Fibroblast of upper back skin (primary cell): ENCODE results near the gene NT5E.

Experiments used
- DNase-seq: peaks from one replicate; pipeline ENCODE4 v3.0.0-alpha.2; 2013

Gene NT5E

GRCh38 chr6:85422996-85423395 is 26.9 kb upstream of the NT5E start:
- no peak for DNase-seq

DNA sequence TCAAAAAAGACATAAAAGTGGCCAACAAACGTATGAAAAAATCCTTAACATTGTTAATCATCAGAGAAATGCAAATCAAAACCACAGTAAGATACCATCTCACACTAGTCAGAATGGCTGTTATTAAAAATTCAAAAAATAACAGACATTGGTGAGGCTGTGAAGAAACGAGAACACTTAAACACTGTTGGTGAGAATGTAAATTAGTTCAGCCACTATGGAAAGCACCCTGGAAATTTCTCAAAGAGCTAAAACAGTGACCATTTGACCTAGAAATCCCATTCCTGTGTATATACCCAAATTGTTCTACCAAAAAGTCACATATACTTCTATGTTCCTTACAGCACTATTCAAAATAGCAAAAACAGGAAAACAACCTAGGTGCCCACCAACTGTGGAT is 24.9 kb upstream of the NT5E start:
- DNase-seq = no peak

DNA sequence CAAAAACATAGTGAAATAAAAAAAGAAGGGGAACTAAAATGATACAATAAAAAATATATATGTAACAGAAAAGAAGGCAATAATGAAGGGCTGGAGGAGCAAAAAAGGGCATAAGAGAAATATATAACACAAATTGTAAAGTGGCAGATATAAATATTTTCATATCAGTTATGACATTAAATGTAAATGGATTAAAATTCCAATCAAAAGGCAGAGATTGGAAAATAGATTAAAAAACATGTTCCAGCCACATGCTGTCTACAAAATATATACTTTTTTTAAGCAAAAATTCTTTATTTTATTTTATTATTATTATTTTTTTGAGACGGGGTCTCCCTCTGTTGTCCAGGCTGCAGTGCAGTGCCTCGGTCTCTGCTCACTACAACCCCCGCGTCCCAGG is 23.9 kb upstream of the NT5E start:
- DNase-seq = no peak

DNA sequence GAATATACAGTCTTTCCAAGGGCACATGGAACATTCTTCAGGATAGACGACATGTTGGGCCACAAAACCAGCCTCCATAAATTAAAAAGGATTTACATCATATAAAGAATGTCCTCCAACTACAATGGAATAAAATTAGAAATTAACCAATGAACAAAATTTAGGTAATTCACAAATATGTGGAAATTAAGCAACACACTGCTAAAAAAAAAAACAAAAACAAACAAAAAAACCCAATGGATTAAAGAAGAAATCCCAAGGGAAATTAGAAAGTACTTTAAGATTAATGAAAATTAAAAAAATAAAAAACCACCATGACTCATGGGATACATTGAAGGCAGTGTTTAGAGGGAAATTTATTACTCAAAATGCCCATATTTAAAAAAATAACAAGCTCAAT is 21.4 kb upstream of the NT5E start:
- DNase-seq = no peak

- peak; percentile 67 for DNase-seq
Observed at GRCh38 chr6:85429346-85429745, 20.5 kb upstream of the NT5E start.

DNA sequence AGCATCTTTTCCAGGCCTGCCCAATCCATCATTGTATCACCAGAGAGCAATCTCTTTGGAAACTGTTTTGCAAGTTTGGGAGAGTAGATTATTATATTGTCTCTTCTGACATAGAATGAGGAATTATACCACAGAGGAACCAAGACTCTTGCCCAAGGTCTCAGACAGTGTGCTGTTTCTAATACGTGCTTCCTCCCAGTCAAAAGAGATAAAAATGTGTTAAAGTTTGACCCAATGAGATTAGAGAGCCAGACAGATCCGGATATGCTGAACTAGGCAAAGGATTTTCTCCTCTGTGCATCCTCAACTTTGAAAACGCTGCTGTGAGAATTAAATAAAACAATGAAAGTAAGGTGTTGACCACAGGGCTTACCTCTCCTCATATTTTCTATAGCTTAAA is 18.6 kb upstream of the NT5E start:
- no peak for DNase-seq

DNA sequence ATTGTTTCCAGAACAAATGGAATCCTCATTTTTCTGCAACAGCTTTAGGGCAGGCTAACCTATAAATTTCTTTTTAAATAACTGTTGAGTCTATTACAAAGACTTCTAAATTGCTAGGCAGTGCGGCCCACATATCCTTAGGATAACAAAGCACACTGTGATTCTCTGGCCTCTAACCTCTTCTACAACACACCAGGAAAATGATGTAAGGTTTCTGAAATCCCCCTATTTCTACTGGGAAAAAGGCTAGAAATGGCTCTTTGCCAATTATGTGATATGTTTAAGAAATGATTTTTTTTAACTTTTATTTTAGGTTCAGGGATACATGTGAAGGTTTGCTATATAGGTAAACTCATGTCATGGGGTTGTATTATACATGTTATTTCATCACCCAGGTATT is 17.3 kb upstream of the NT5E start:
- DNase-seq = peak; percentile 68

DNA sequence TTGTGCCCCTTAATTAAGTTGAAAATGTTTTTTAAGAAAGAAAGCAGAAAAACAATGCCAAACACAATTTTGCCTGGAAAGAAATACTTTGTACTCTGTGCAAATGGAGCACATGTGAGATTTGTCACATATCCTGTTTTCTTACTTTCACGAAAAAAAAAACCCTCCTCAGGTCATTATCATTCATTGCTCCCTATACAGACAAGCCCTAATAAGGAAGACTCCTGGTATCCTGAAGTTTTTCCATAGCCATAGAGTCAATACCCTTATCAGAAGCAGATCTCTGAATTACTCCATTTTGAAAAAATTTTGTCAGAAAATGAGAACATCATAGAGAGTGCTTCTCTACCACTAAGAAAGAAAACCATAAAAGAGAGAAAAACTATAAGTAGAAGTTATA is 14.0 kb upstream of the NT5E start:
- DNase-seq = peak; percentile 48

- DNase-seq = peak; percentile 89
Observed at GRCh38 chr6:85436411-85436810, 13.5 kb upstream of the NT5E start.

GRCh38 chr6:85436939-85437495 is 12.9 kb upstream of the NT5E start:
- no peak for DNase-seq

- DNase-seq = no peak
Observed at GRCh38 chr6:85443349-85444117, 6.3 kb upstream of the NT5E start.

DNA sequence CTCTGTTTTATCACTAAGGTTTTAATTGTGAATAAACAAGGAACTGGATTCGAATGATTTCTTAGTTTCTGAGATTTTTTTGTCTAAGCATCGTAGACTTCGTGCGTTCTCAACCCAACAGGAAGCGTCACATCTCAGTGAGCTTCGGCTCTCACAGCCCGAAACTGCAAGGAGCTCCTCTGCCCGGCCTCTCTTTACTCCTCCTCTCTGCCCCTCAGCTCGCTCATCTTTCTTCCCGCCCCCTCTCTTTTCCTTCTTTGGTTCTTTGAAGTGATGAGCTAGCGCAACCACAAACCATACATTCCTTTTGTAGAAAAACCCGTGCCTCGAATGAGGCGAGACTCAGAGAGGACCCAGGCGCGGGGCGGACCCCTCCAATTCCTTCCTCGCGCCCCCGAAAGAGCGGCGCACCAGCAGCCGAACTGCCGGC is 480 bp upstream of the NT5E start:
- DNase-seq = peak; percentile 88

GRCh38 chr6:85451565-85452306 is 1.9 kb downstream of the NT5E start:
- no peak for DNase-seq

GRCh38 chr6:85452441-85452881 is 2.6 kb downstream of the NT5E start:
- peak; percentile 92 for DNase-seq

GRCh38 chr6:85453052-85453451 is 3.2 kb downstream of the NT5E start:
- DNase-seq = no peak

GRCh38 chr6:85453490-85453889 is 3.6 kb downstream of the NT5E start:
- no peak for DNase-seq

DNA sequence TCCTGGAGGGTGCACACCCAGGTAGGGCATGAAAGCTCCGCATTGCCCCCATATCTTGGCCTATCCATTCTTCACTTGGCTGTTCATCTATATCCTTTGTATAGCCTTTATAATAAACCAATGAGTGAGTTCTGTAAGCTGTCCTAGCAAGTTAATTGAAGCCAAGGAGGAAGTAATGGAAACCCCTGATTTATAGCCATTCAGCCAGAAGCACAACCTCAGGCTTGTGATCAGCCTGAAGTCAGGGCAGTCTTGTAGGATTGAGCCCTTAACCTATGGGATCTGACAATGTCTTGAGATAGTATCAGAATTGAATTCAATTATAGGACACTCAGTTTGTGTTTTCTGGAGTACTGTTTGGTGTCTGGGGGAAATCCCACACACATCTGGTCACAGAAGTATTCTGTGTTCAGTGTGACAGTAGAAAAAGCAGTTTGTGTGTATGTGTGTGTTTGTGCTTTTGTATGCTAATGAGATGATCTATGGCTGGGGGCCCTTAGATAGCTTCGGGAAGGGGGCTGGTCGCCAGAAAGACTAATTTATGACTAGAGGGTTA is 5.7 kb downstream of the NT5E start:
- DNase-seq = no peak

GRCh38 chr6:85456782-85457181 is 6.9 kb downstream of the NT5E start:
- DNase-seq = no peak

DNA sequence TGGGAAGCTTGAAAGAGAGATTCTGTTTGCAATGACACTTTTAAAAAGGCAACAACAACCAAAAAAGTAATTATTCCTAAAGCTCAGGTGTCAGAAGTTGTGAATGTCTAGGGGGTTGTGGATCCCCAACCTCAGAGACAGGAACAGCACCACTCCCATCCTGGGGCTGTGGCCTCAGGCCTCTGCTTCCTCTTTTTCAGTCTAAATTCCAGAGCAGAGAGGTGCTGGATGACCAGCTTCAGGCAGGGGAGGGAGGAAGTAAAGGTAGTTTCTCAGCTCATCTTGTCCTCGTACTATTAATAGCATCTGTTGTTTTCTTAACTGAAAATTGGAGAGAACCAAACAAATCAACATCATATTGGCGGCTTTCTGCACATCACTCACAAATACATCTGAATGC is 8.3 kb downstream of the NT5E start:
- DNase-seq = no peak

DNA sequence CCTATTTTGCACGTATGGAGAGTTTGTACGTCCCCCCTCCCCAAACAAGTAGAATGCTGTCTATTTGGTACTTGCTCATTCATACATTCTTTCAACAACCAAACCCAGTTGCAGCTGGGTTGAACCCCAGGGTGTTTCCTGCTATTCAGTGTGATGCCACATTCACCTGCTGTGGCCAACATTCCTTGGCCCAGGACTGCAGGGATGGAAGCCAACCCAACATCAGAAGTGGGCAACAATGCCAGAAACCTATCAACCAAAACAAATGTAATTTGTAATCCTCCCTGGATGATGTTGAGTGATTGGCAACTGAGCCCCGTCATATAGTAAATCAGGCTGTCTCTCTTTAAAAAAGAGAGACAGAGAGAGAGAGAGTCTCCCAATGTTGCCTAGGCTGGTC is 8.9 kb downstream of the NT5E start:
- DNase-seq = peak; percentile 60

DNA sequence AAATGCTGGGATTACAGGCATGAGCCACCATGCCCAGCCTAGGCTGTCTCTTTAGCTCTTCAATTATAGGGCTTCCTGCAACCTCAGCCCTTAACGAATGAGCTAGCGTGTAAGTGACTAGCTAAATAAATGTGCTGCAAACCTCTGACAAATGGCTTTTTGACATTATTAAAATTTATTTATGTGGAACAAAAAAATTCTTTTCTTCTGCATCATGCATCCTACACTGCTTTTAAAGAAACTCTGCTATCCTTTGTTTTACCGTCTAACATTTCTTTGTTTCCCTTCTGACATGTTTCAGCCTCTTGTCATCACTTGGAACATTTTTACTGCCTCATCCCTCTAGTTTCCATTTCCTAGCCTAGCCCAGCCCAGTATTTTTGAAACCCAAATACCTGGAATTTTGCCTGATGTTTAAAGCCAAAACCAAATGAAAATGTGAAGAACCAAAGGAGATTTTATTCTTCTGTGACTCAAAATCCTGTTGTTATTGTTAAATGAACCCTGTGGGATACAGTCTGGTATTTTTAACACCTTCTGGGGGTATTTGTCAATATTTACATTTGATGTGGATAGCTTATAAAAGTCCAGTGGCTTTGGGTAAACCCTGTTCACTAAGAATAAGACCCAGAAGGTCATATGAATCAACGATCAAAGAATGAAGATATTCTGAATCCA is 9.5 kb downstream of the NT5E start:
- peak; percentile 97 for DNase-seq

DNA sequence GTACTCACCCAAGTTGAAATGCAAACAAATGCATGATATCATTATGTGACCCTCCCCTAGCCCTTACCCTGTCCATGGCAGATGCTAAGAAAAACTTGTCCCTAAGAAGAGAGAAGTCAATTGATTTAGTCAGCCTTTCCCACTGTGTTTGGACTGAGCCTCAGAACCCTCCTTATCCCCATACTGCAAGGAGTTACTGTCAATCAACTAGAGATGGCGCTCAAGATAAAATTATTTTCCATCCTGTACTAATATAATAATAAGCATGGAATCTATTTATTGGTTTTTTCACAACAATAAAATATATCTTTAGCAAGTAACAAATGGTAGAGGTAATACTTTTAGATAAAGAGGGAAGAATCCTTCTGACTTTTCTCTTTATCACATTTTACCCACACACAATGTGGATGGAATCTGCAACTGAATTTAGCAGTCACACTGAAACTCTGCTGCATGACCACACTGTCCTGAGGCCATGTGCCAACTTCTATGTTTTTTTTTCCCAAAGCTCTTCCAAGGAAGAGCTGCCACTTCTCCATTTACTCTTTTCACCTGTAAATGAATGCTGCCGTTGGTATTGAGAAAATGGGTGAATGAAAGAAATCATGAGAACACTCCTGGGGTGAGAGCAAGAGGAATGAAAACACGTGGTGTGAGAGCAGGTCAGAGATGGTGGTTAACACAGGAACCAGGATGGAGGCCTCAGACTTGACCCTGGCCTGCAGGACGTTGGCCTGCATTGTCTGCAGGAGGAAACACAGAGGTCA is 10.5 kb downstream of the NT5E start:
- DNase-seq = no peak
